K562 (cell line): ENCODE results near the gene UBE2C.

Experiments used
- CREM ChIP-seq: IDR thresholded peaks from 2 replicates; pipeline ENCODE4 v1.6.1; 2014; ENCODE audit warnings: antibody characterized with exemption, low read depth
- KLF16 ChIP-seq: IDR thresholded peaks from 2 replicates; pipeline ENCODE4 v1.6.1; 2016; ENCODE audit warnings: antibody characterized with exemption
- NCOA2 ChIP-seq, 2 experiments: fragments of 450-650 bp; IDR thresholded peaks; 2 replicates each; pipeline ENCODE4 v1.6.1; 2018; ENCODE audit warnings: mild to moderate bottlenecking in 2 of 2, moderate library complexity in 1 of 2; ENCODE audit not compliant: partially characterized antibody in 2 of 2
- PHF8 ChIP-seq: fragments of 200-600 bp; sonication (generic); IDR thresholded peaks from 2 replicates; pipeline ENCODE4 v1.6.1; 2012; ENCODE audit warnings: mixed run types, mild to moderate bottlenecking, inconsistent platforms, low read length, moderate library complexity, borderline replicate concordance
- SPI1 ChIP-seq: IDR thresholded peaks from 2 replicates; pipeline ENCODE4 v1.6.1; 2011; ENCODE audit warnings: low read depth, low read length, control low read depth, borderline replicate concordance
- SRF ChIP-seq, 2 experiments: fragments of 250-450, 450-650 bp in 1 of 2; sonication (Bioruptor Pico) in 1 of 2; sonication (generic) in 1 of 2; formaldehyde crosslinking; IDR thresholded peaks; 2 replicates each; pipeline versions ENCODE4 v1.5.0 to v1.5.1; 2020 to 2022; ENCODE audit warnings: mild to moderate bottlenecking in 1 of 2, missing genetic modification reagents in 1 of 2
- TF ChIP-seq, protein P1 (sequence below), 3 experiments: IDR thresholded peaks in 2 of 3; conservative IDR thresholded peaks in 1 of 3; 2 replicates each; pipeline ENCODE4 v1.5.1; 2011 to 2012; ENCODE audit warnings: low read length in 3 of 3, mild to moderate bottlenecking in 3 of 3, control low read depth in 2 of 3, improper control_type of control experiment in 1 of 3, inconsistent platforms in 1 of 3, low read depth in 1 of 3, mixed read lengths in 1 of 3, moderate library complexity in 1 of 3; ENCODE audit not compliant: insufficient read depth in 2 of 3
- TF ChIP-seq, protein P2 (sequence below): sonication (generic); formaldehyde crosslinking; IDR thresholded peaks from 2 replicates; pipeline ENCODE4 v1.9.0; 2022; ENCODE audit warnings: mild to moderate bottlenecking, missing genetic modification reagents

DNA sequence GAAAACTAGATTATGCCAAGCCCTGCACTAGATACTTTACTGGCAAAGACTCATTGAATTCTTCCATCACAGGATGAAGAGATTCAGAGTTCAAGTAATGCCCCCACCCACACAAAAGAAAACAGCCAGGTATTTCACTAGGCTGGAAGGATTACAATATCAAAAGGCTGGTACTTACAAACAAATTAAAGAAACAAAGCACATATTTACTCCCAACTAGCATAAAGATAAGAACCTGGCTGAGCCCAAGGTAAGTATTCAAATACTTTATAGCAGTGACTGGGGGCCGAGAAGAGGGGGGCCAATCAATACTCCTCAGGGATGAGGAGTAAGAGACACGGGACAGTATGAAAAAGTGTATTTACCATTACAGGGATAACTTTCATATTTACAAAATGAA, 41.0 kb downstream of the UBE2C start:
- TF ChIP-seq, protein P1, sequence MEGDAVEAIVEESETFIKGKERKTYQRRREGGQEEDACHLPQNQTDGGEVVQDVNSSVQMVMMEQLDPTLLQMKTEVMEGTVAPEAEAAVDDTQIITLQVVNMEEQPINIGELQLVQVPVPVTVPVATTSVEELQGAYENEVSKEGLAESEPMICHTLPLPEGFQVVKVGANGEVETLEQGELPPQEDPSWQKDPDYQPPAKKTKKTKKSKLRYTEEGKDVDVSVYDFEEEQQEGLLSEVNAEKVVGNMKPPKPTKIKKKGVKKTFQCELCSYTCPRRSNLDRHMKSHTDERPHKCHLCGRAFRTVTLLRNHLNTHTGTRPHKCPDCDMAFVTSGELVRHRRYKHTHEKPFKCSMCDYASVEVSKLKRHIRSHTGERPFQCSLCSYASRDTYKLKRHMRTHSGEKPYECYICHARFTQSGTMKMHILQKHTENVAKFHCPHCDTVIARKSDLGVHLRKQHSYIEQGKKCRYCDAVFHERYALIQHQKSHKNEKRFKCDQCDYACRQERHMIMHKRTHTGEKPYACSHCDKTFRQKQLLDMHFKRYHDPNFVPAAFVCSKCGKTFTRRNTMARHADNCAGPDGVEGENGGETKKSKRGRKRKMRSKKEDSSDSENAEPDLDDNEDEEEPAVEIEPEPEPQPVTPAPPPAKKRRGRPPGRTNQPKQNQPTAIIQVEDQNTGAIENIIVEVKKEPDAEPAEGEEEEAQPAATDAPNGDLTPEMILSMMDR (IDR thresholded peaks at IDR 0.05 in 2 of 3, conservative IDR thresholded peaks at IDR 0.05 in 1 of 3; ENCODE audit: insufficient read depth in 2 of 3, low read depth in 1 of 3, low read length in 3 of 3) = no peak
- TF ChIP-seq, protein P2, sequence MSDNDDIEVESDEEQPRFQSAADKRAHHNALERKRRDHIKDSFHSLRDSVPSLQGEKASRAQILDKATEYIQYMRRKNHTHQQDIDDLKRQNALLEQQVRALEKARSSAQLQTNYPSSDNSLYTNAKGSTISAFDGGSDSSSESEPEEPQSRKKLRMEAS (CRISPR knock-in tag) = no peak
- TF ChIP-seq PHF8 (no peak), NCOA2 (IDR thresholded peaks at IDR 0.05; ENCODE audit: partially characterized antibody in 2 of 2) (no peak), KLF16 (no peak), SRF (CRISPR knock-in tag; IDR thresholded peaks at IDR 0.05) (no peak), SPI1 (no peak), CREM (no peak)
